Left lung (tissue), 10 donors: Measurements from ENCODE around the gene LAPTM5. TPM values are rescaled to one million over a fixed set of nuclear protein-coding genes. Genes with fewer than 3 reads are reported as not detected.

Source experiments
- ATAC-seq: fragments of 200-7000 bp; cut with Tn5 transposase; one replicate; pipeline ENCODE4 v1.9.1; 2020; ENCODE audit warnings: moderate library complexity
- DNase-seq, 4 donors: peaks; one replicate each; pipeline ENCODE4 v3.0.0-alpha.2; 2013 to 2020
- H3K27ac ChIP-seq, 2 donors: fragments of 200-600 bp; sonication (generic) in 1 of 2; one replicate each; pipeline versions ENCODE4 v1.5.0 to v1.8.0; 2020 to 2021
- H3K27me3 ChIP-seq, 2 donors: fragments of 200-600 bp; sonication (generic) in 1 of 2; one replicate each; pipeline versions ENCODE4 v1.5.0 to v1.8.0; 2020 to 2021
- H3K36me3 ChIP-seq, 2 donors: fragments of 200-600 bp; sonication (generic) in 1 of 2; one replicate each; pipeline versions ENCODE4 v1.5.0 to v1.8.0; 2020 to 2021
- H3K4me1 ChIP-seq, 2 donors: fragments of 200-600 bp; one replicate each; pipeline ENCODE4 v1.8.0; 2021
- H3K4me3 ChIP-seq, 2 donors: fragments of 200-600 bp; sonication (generic) in 1 of 2; one replicate each; pipeline versions ENCODE4 v1.5.0 to v1.8.0; 2020 to 2021; ENCODE audit warnings: mild to moderate bottlenecking in 1 of 2
- H3K9me3 ChIP-seq, 2 donors: fragments of 200-600 bp; sonication (generic) in 1 of 2; one replicate each; pipeline versions ENCODE4 v1.5.0 to v1.8.0; 2020 to 2021
- CTCF ChIP-seq, 2 donors: fragments of 200-600 bp; sonication (generic) in 1 of 2; IDR thresholded peaks; one replicate each; pipeline versions ENCODE4 v1.5.0 to v1.8.0; 2021; ENCODE audit warnings: antibody characterized with exemption in 2 of 2
- intact Hi-C, 2 donors: fragments of 100-400 bp; cut with DNase I; formaldehyde crosslinking; loops; one replicate each; pipeline versions ENCODE4 v1.11.2 to v1.14.2; 2022
- polyA plus RNA-seq, 6 donors: library from polyadenylated mRNA; unstranded; fragments of 120-200 nt; gene quantifications; one replicate each; pipeline ENCODE4 v1.2.1, GENCODE V29; 2013; ENCODE audit not compliant: insufficient read length in 6 of 6
- total RNA-seq, 2 donors: library from RNA; stranded (reverse); fragmentation: NEBNext Ultra II Directional; extraction: Animal tissue kit (Norgen Biotek cat#: 25700); gene quantifications; one replicate each; pipeline ENCODE4 v1.2.1, GENCODE V29; 2021
- donor health status: DM: no; HTN: yes; CAD: no.
- donor health status: DM: no; HTN: no; CAD: no.

The LAPTM5 gene
- total and polyA plus RNA-seq, 8 donors, result 23.0 to 513 (median 29.5) TPM

- peaks cover 0 to 100% of the 10 kb centered on the region in 2 donors for H3K4me1 ChIP-seq
- no peaks in the 10 kb centered on the region for H3K9me3 ChIP-seq
- H3K4me3 ChIP-seq, result no peak overlapping the region
- no peak for ATAC-seq
- no peak for TF ChIP-seq CTCF (IDR thresholded peaks at IDR 0.05)
- no peaks in the 10 kb centered on the region for H3K27me3 ChIP-seq
- DNase-seq, result no peak
- intact Hi-C loops, result no loop called here
- H3K36me3 ChIP-seq, result peaks cover 0 to 48% of the 10 kb centered on the region in 2 donors
- peak overlapping the region; percentile 7 to 57 for H3K27ac ChIP-seq
These were observed 11.8 kb downstream of the LAPTM5 start for GRCh38 chr1:30745834-30746208.

- peaks cover 0 to 98% of the 10 kb centered on the region in 2 donors for H3K4me1 ChIP-seq
- H3K36me3 ChIP-seq, result peaks cover 0 to 52% of the 10 kb centered on the region in 2 donors
- intact Hi-C loops, result no loop called here
- no peak for DNase-seq
- no peak for ATAC-seq
- no peak for TF ChIP-seq CTCF (IDR thresholded peaks at IDR 0.05)
- H3K27ac ChIP-seq, result peak overlapping the region in 1 of 2 donors; percentile 57
- H3K9me3 ChIP-seq, result no peaks in the 10 kb centered on the region
- H3K27me3 ChIP-seq, result no peaks in the 10 kb centered on the region
- no peak overlapping the region for H3K4me3 ChIP-seq
These were observed 12.3 kb downstream of the LAPTM5 start for GRCh38 chr1:30745156-30745833.

GRCh38 chr1:30744060-30744756 lies 13.4 kb downstream of the LAPTM5 start:
- H3K4me1 ChIP-seq, result peaks cover 0 to 87% of the 10 kb centered on the region in 2 donors
- peak overlapping the region in 1 of 2 donors; percentile 6 for H3K4me3 ChIP-seq
- H3K27ac ChIP-seq, result peak overlapping the region in 1 of 2 donors; percentile 50
- no peak for TF ChIP-seq CTCF (IDR thresholded peaks at IDR 0.05)
- intact Hi-C loops, result no loop called here
- no peaks in the 10 kb centered on the region for H3K27me3 ChIP-seq
- DNase-seq (no peak), ATAC-seq (no peak)
- no peaks in the 10 kb centered on the region for H3K9me3 ChIP-seq
- peaks cover 0 to 58% of the 10 kb centered on the region in 2 donors for H3K36me3 ChIP-seq

GRCh38 chr1:30743584-30744059 lies 14.0 kb downstream of the LAPTM5 start:
- peak overlapping the region in 1 of 2 donors; percentile 50 for H3K27ac ChIP-seq
- ATAC-seq, result peak; percentile 46
- no peaks in the 10 kb centered on the region for H3K9me3 ChIP-seq
- no peaks in the 10 kb centered on the region for H3K27me3 ChIP-seq
- no peak for DNase-seq
- no peak for TF ChIP-seq CTCF (IDR thresholded peaks at IDR 0.05)
- H3K36me3 ChIP-seq, result peaks cover 0 to 58% of the 10 kb centered on the region in 2 donors
- intact Hi-C loops, result no loop called here
- peaks cover 0 to 81% of the 10 kb centered on the region in 2 donors for H3K4me1 ChIP-seq
- peak overlapping the region in 1 of 2 donors; percentile 6 for H3K4me3 ChIP-seq

GRCh38 chr1:30742963-30743559 lies 14.5 kb downstream of the LAPTM5 start:
- no peak for DNase-seq
- Histone ChIP-seq H3K4me3 (no peak overlapping the region), H3K27me3 (no peaks in the 10 kb centered on the region), H3K9me3 (no peaks in the 10 kb centered on the region), H3K4me1 (peaks cover 0 to 76% of the 10 kb centered on the region in 2 donors), H3K36me3 (peaks cover 0 to 58% of the 10 kb centered on the region in 2 donors), H3K27ac (peak overlapping the region in 1 of 2 donors; percentile 37)
- intact Hi-C loops, result no loop called here
- ATAC-seq, result no peak
- no peak for TF ChIP-seq CTCF (IDR thresholded peaks at IDR 0.05)
